Right renal pelvis (tissue), 4 donors: ENCODE data around the gene IL22RA1. TPM values are rescaled to one million over a fixed set of nuclear protein-coding genes. Genes with fewer than 3 reads are reported as not detected.
A peak's percentile ranks its signal among the peaks of the same experiment; 100 is the strongest.

Experiments used
- DNase-seq, 4 donors: peaks; one replicate each; pipeline ENCODE4 v3.0.0-alpha.2; 2013; ENCODE audit warnings: low read depth in 4 of 4, low spot score in 3 of 4, missing footprints in 1 of 4
- polyA plus RNA-seq, 4 donors: library from polyadenylated mRNA; unstranded; fragments of 120-200 nt; gene quantifications; one replicate each; pipeline ENCODE4 v1.2.1, GENCODE V29; 2013; ENCODE audit not compliant: insufficient read length in 4 of 4

IL22RA1 gene
- polyA plus RNA-seq, 4 donors, result 2.9 to 4.8 (median 3.4) TPM

DNA sequence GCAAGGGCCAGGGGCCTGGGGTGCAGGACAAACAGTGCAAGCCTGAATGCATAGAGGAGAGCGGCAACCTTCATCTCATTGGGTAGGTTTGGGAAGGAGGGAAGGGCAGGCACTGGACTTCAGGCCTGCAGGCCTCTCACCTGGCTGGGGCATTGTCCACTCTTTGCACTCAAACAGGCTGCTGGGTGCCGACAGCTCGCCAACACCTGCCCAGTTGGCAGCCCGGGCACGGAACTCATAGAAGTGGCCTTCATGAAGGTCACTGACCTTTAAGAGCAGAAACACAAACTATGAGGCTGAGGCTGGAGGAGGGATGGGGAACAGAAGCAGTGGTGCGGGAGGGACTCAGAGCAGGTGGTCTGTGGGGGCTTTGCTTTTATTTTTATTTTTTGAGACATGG, 61.8 kb downstream of the IL22RA1 start:
- DNase-seq, result no peak

DNA sequence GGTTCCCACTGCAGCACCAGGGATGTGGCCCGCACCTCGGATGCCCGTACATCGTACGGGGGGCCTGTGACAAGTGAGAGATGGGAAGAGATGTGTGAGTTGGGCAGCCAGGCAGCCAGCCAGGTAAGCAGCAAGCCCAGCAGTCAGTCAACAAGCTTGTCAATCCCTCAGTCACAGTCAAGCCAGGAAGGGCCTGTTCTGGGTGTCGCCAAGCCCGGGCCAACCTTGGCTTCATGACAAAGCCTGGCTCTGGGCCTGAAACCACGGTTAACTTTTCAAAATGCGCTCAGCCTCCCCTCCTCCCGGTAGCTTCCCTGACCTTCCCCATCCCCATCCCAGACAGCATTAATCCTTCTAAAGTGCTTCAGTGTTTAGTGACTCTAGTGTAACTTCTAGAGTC, 62.8 kb downstream of the IL22RA1 start:
- no peak for DNase-seq

DNA sequence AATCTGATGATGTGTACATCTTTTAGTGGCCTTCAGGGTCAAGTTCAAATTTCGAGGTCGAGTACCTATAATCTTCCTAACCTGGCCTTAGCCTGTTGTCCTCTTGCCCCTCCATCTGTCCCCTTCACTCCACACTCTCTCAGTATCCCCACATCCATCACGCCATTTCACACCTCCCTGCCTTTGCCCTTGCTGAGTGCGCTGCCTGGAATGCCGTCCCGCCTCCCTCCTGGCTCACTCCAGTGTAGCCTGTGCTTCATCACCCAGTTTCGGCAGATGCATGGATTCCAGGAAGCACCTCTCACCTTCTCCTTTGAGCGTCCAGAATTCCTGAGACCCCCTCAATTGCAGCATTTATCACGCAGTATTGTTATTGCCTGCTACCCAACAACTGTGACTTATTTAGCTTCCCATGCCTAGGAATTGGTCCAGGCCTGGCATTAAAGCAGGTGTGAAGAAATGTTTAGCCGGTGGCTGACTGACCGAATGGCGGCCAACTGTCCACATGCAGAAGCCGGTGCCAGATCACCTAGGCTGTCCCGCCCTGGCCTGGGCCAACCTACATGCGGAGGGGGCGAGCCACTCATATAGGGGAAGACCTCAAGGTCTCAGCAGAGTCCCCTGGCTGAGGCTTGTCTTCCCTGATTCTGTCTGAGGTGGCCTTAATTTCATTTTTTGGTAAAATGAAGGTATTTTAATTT, 65.5 kb downstream of the IL22RA1 start:
- DNase-seq, result no peak

DNA sequence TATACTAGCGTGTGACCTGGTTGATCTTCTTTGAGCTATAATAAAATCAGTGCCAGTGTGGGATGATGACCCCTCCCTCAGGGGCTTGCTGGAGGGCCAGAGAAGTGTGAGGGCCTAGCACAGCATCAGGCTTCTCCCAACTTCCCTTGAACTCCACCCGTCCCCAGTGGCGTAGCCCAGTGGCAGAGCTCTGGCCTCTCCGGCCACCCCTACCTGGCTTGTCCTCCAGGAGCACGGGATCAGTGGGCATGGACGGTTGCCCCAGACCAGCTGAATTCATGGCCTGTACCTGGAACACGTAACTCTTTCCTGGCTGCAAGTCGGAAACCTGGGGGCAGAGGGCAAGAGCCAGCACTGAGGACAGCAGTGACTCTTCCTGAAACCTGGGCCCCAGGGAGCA, 67.0 kb downstream of the IL22RA1 start:
- DNase-seq, result no peak

DNA sequence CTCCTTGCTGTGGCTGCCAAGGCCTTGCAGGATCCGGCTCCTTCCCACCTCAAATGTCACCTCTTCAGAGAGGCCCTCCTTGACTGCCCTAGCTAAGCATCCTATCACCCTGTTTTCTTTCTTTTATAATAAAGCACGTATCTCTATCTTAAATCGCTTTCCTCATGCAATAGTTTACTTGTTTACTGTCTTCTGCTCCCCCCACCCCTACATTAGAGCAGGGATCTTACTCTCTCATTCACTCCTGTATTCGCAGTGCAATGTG, 67.4 kb downstream of the IL22RA1 start:
- DNase-seq, result no peak

DNA sequence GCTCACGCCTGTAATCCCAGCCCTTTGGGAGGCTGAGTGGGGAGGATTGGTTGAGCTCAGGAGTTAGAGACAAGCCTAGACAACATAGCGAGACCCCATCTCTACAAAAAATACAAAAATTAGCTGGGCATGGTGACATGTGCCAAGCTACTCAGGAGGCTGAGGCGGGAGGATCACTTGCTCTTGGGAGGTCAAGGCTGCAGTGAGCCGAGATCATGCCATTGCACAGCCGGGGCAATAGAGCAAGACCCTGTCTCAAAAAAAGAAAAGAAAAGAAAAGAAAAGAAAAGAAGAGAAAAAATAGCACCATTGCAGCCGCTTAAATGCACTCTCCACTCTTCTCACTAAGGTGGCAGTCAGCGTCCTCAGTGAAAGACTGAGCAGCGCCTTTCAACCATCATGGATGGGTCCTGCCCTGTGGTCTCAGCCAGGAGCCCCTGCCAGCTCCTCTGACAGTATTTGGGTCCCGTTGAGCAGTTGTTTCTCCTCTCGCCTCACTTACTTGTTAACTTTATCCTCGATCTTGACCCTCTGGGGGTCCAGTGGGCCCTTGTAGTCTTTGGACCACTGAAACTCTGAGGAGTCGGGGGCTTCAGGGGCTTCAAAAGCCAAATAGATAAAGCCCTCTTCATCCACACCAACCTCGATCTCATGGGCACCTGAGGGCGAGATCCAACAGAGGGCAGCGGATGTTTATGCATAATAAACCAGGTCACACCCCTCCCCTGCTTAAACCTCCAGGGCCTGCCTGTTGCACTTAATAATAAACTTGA, 67.9 kb downstream of the IL22RA1 start:
- no peak for DNase-seq

DNA sequence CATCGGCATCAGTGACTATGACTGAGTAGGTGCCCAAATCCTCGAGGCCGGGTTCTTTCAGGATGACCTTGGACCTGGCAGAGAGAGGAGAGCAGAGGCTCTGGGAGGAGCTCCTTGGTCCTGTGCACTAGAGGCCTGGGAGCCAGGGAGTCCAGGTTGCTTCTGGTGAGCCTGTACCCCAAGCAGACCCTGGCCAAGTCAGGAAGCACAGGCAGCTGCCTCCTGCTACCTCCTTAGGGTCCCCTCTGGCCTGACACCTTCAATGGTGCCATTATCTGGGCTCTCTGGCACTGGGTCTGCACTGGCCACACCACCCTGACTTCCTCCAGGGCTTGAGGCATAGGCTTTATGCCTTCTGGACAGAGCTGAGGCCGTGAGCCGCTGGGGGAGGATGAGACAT, 68.7 kb downstream of the IL22RA1 start:
- DNase-seq, result no peak

DNA sequence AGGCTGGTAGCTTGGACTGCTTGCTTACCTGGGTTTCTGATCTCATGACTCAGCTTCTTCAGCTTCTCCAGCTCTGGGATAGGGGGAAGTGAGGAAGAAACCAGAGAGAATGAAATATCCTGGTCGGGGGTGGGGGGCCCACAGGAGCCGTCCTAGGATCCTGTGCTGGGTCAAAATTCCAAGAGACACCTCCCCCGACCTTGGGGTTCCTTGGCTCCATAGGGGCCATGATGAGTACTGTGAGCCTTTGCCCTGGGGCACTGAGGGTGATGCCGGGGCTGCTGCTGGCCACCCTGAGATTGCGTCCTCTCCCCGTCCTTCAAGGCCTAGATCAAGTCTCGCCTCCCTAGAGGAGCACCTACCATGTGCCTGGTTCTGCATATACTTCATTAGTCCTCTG, 71.0 kb downstream of the IL22RA1 start:
- no peak for DNase-seq

DNA sequence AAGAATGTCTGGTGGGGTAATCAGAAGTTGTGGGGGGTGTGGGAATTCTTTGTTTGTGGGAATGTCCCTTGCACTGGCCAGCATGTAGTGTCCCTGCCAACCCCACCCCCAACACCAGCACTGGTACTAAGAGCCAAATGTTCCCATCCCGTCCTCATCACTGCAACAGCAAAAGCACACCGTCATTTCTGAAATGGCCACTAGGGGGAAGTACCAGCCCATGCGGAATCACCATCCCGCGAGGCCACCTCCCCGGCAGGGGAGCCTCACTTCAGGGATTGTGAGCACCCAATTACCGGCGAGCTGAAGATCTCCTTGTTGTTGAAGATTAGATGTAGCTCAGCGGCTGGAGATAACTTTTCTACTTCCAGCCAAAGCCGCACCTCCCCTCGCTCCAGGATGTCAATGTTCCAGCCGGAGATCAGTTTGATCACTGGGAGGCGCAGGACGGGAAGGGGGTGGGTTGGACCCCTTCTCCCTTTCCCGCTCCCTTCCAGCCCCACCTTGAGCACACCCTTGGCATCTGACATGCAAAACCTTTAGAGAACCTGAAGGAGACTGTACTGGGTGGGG, 72.0 kb downstream of the IL22RA1 start:
- peak; percentile 66 to 70 (median 68) for DNase-seq

DNA sequence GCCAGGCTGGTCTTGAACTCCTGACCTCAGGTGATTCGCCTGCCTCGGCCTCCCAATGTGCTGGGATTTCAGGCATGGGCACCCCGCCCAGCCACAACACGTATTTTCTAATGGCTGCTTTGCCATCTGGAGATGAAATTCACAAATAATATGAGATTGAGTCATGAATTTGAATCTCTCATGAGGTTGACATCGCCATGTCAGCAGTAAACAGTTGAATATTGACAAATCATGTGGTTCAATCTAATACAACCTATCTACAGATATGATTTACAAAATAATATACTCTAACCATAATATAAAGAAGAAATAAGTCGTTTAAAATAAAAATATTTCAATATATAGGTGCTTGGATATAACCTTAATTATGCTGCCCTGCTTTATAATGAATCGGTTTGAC, 73.1 kb downstream of the IL22RA1 start:
- DNase-seq, result no peak

Other genes with a start within 250 kb of the IL22RA1 start
- under 1 TPM; 0.06 to 0.08 (median 0.06) TPM for gene CNR2, start 229.8 kb downstream of the IL22RA1 start, polyA plus RNA-seq
- 100 to 1,000 TPM; 199 to 236 (median 217) TPM for gene PNRC2, start 183.3 kb downstream of the IL22RA1 start, polyA plus RNA-seq
- gene SRSF10, start 162.8 kb downstream of the IL22RA1 start, polyA plus RNA-seq, result 100 to 1,000 TPM; 190 to 234 (median 213) TPM
- gene MYOM3, start 31.0 kb downstream of the IL22RA1 start, polyA plus RNA-seq, result 10 to 100 TPM; 21.5 to 27.1 (median 22.8) TPM
- gene IFNLR1, start 44.1 kb upstream of the IL22RA1 start, polyA plus RNA-seq, result 1 to 10 TPM; 3.9 to 7.0 (median 5.1) TPM
- gene GRHL3, start 176.2 kb upstream of the IL22RA1 start, polyA plus RNA-seq, result 10 to 100 TPM in 1 of 4 donors, 1 to 10 TPM in 3; 2.1 to 12.1 (median 4.9) TPM